Measurements from ENCODE around the gene UMPS.

The UMPS gene

GRCh38 chr3:124759666-124760401, 29.6 kb downstream of the UMPS start:
- POLR2A ChIA-PET, result interaction anchor here (0.6 to 1.9 kb wide), 6 partner anchors 12 to 142 kb away, joined by 3 to 5 read pairs (median 3); no protein-coding TSS in a partner anchor
- H3K4me3 ChIP-seq (ENCODE audit: low read depth, low read length), result no peak overlapping the region
- DNase-seq (ENCODE audit: low read depth, low spot score), result no peak
- no peak for TF ChIP-seq CTCF (IDR thresholded peaks at IDR 0.05; ENCODE audit: insufficient read depth, low read length, missing control alignments)
- CTCF ChIA-PET, result interaction anchor here (1.0 to 15.7 kb wide), 37 partner anchors 8 to 826 kb away, joined by 3 to 467 read pairs (median 10); partner anchors contain the start of gene MUC13

GRCh38 chr3:124760601-124761000, 30.3 kb downstream of the UMPS start:
- ChIA-PET CTCF (interaction anchor here (0.6 to 15.7 kb wide), 61 partner anchors 9 to 831 kb away, joined by 3 to 467 read pairs (median 7); partner anchors contain the start of gene MUC13), POLR2A (interaction anchor here (0.6 to 1.9 kb wide), 6 partner anchors 11 to 201 kb away, joined by 3 to 5 read pairs (median 3); no protein-coding TSS in a partner anchor)
- H3K4me3 ChIP-seq (ENCODE audit: low read depth, low read length), result no peak overlapping the region
- TF ChIP-seq CTCF (IDR thresholded peaks at IDR 0.05; ENCODE audit: insufficient read depth, low read length, missing control alignments), result no peak
- DNase-seq (ENCODE audit: low read depth, low spot score), result peak; percentile 44

GRCh38 chr3:124761250-124761796, 31.1 kb downstream of the UMPS start:
- TF ChIP-seq CTCF (IDR thresholded peaks at IDR 0.05; ENCODE audit: insufficient read depth, low read length, missing control alignments), result peak; percentile 89
- H3K4me3 ChIP-seq (ENCODE audit: low read depth, low read length), result no peak overlapping the region
- ChIA-PET POLR2A (interaction anchor here (0.6 to 1.9 kb wide), 5 partner anchors 11 to 200 kb away, joined by 3 to 5 read pairs (median 4); no protein-coding TSS in a partner anchor), CTCF (interaction anchor here (0.6 to 15.7 kb wide), 61 partner anchors 9 to 830 kb away, joined by 3 to 467 read pairs (median 7); partner anchors contain the start of gene MUC13)
- DNase-seq (ENCODE audit: low read depth, low spot score), result peak; percentile 57

GRCh38 chr3:124761935-124762660, 31.8 kb downstream of the UMPS start:
- no peak for TF ChIP-seq CTCF (IDR thresholded peaks at IDR 0.05; ENCODE audit: insufficient read depth, low read length, missing control alignments)
- H3K4me3 ChIP-seq (ENCODE audit: low read depth, low read length), result no peak overlapping the region
- DNase-seq (ENCODE audit: low read depth, low spot score), result no peak
- ChIA-PET POLR2A (interaction anchor here (0.6 to 1.9 kb wide), 2 partner anchors 122 to 139 kb away, joined by 4 to 5 read pairs; no protein-coding TSS in a partner anchor), CTCF (interaction anchor here (0.9 to 15.7 kb wide), 37 partner anchors 9 to 190 kb away, joined by 3 to 467 read pairs (median 10); partner anchors contain the start of gene MUC13)

- ChIA-PET CTCF (interaction anchor here (0.8 to 15.7 kb wide), 18 partner anchors 8 to 168 kb away, joined by 3 to 467 read pairs (median 8); no protein-coding TSS in a partner anchor), POLR2A (no interaction called here)
- TF ChIP-seq CTCF (IDR thresholded peaks at IDR 0.05; ENCODE audit: insufficient read depth, low read length, missing control alignments), result no peak
- H3K4me3 ChIP-seq (ENCODE audit: low read depth, low read length), result no peak overlapping the region
- no peak for DNase-seq (ENCODE audit: low read depth, low spot score)
These were observed 32.4 kb downstream of the UMPS start for GRCh38 chr3:124762661-124763011.

Measured in AG04449 (cell line).